B cell (primary cell): ENCODE measurements around the gene PRKCB. TPM values are rescaled to one million over a fixed set of nuclear protein-coding genes. Genes with fewer than 3 reads are reported as not detected.

Experiments used
- ATAC-seq: fragments of 200-7000 bp; cut with Tn5 transposase; one replicate; pipeline ENCODE4 v1.10.0; 2021; ENCODE audit warnings: low read depth, mild to moderate bottlenecking, moderate number of reproducible peaks, moderate library complexity
- CTCF ChIA-PET: fragments of 350-600 bp; sonication (Branson Sonifier 250); formaldehyde crosslinking; loops from one replicate; lab custom pipeline; 2021; ENCODE audit warnings: antibody characterized with exemption, inconsistent platforms; lab: Charles Lee
- POLR2A ChIA-PET: fragments of 350-600 bp; sonication (Branson Sonifier 250); formaldehyde crosslinking; loops from one replicate; lab custom pipeline; 2021; ENCODE audit warnings: antibody characterized with exemption; lab: Charles Lee
- DNase-seq: peaks from one replicate; pipeline ENCODE4 v3.0.0; 2013
- H2AFZ ChIP-seq: 2 replicates; pipeline ENCODE4 v1.6.1; 2012; ENCODE audit warnings: mild to moderate bottlenecking, low read depth, low read length; ENCODE audit not compliant: insufficient read depth, poor library complexity, severe bottlenecking
- H3K27ac ChIP-seq, 2 donors: 1 replicate in 1 of 2; 2 replicates in 1 of 2; pipeline ENCODE4 v1.5.1; 2012 to 2013; ENCODE audit warnings: low read length in 2 of 2, mild to moderate bottlenecking in 2 of 2, moderate library complexity in 1 of 2
- H3K27me3 ChIP-seq, 4 experiments: fragments of 200-600 bp in 1 of 4; sonication (generic) in 1 of 4; replicated peaks in 1 of 4; 1 replicate in 2 of 4; 2 replicates in 2 of 4; pipeline versions ENCODE4 v1.6.1 to v1.7.0; 2013 to 2016; ENCODE audit warnings: low read length in 3 of 4, mild to moderate bottlenecking in 2 of 4, mixed read lengths in 1 of 4, moderate library complexity in 1 of 4; ENCODE audit not compliant: insufficient read depth in 4 of 4, control insufficient read depth in 3 of 4; ENCODE audit errors: control extremely low read depth in 1 of 4
- H3K36me3 ChIP-seq, 2 experiments: replicated peaks in 1 of 2; 1 replicate in 1 of 2; 2 replicates in 1 of 2; pipeline versions ENCODE4 v1.6.1 to v1.7.1; 2013; ENCODE audit warnings: low read length in 1 of 2; ENCODE audit not compliant: insufficient read depth in 2 of 2, control insufficient read depth in 1 of 2; ENCODE audit errors: control extremely low read depth in 1 of 2, extremely low read depth in 1 of 2
- H3K4me1 ChIP-seq, 2 donors: fragments of 200-600 bp in 1 of 2; sonication (generic) in 1 of 2; 1 replicate in 1 of 2; 2 replicates in 1 of 2; pipeline versions ENCODE4 v1.5.1 to v1.6.1; 2013 to 2017; ENCODE audit warnings: low read length in 2 of 2; ENCODE audit not compliant: control insufficient read depth in 2 of 2, insufficient read depth in 2 of 2
- H3K4me2 ChIP-seq: replicated peaks from 2 replicates; pipeline ENCODE3; 2012; ENCODE audit warnings: mild to moderate bottlenecking, low read depth, low read length; ENCODE audit not compliant: poor library complexity, severe bottlenecking
- H3K4me3 ChIP-seq, 5 experiments: fragments of 200-600 bp in 1 of 5; sonication (generic) in 1 of 5; 1 replicate in 3 of 5; 2 replicates in 2 of 5; pipeline versions ENCODE4 v1.5.1 to v1.7.0; 2011 to 2016; ENCODE audit warnings: low read length in 4 of 5, mild to moderate bottlenecking in 4 of 5, low read depth in 2 of 5, control low read depth in 1 of 5, moderate library complexity in 1 of 5; ENCODE audit not compliant: insufficient read depth in 1 of 5; ENCODE audit errors: control extremely low read depth in 1 of 5, extremely low read depth in 1 of 5
- H3K79me2 ChIP-seq: fragments of 200-600 bp; sonication (generic); one replicate; pipeline ENCODE4 v1.6.0; 2016; ENCODE audit warnings: low read length; ENCODE audit not compliant: control insufficient read depth, insufficient read depth
- H3K9ac ChIP-seq: fragments of 200-600 bp; sonication (generic); 2 replicates; pipeline ENCODE4 v1.6.1; 2017; ENCODE audit warnings: mild to moderate bottlenecking, low read length, moderate library complexity
- H3K9me3 ChIP-seq, 3 donors: one replicate each; pipeline versions ENCODE4 v1.6.1 to v1.7.1; 2013; ENCODE audit warnings: low read length in 2 of 3; ENCODE audit not compliant: control insufficient read depth in 2 of 3, insufficient read depth in 1 of 3; ENCODE audit errors: control extremely low read depth in 1 of 3
- H4K20me1 ChIP-seq: 2 replicates; pipeline ENCODE4 v1.6.0; 2012; ENCODE audit warnings: mild to moderate bottlenecking, low read length; ENCODE audit not compliant: insufficient read depth, control insufficient read depth, poor library complexity, severe bottlenecking
- H3K27ac Mint-ChIP-seq: one replicate; pipeline ENCODE4 v1.8.0; 2021; ENCODE audit warnings: mixed read lengths
- H3K27me3 Mint-ChIP-seq: one replicate; pipeline ENCODE4 v1.8.0; 2021; ENCODE audit warnings: mixed read lengths
- H3K4me1 Mint-ChIP-seq: one replicate; pipeline ENCODE4 v1.8.0; 2021; ENCODE audit warnings: mixed read lengths
- H3K4me3 Mint-ChIP-seq: one replicate; pipeline ENCODE4 v1.8.0; 2021; ENCODE audit warnings: mixed read lengths
- H3K9me3 Mint-ChIP-seq: one replicate; pipeline ENCODE4 v1.8.0; 2022; ENCODE audit warnings: mixed read lengths; ENCODE audit not compliant: insufficient read depth
- CTCF ChIP-seq: fragments of 200-600 bp; IDR thresholded peaks from one replicate; pipeline ENCODE4 v1.8.0; 2022; ENCODE audit warnings: antibody characterized with exemption, mild to moderate bottlenecking
- EZH2 ChIP-seq: IDR thresholded peaks from 2 replicates; pipeline ENCODE4 v1.6.1; 2012; ENCODE audit warnings: borderline replicate concordance, low read depth, mild to moderate bottlenecking, moderate library complexity, low read length; ENCODE audit not compliant: insufficient read depth, poor library complexity, severe bottlenecking
- WGBS: methylation state at CpG from one replicate; pipeline ENCODE4 v1.1.5; 2013; ENCODE audit warnings: missing lambda C conversion rate; ENCODE audit not compliant: insufficient coverage; 5-methylcytosine and 5-hydroxymethylcytosine counted together
- intact Hi-C: fragments of 100-400 bp; cut with micrococcal nuclease; formaldehyde crosslinking; loops from one replicate; pipeline ENCODE4 v1.10.0; 2022
- polyA plus RNA-seq: library from polyadenylated mRNA; depleted of rRNA; stranded (reverse); fragments of >200 nt; gene quantifications from 2 replicates; pipeline ENCODE4 v1.2.3, GENCODE V29; 2012
- total RNA-seq, 2 donors: library from RNA; stranded (reverse); fragments of 120-200 nt in 1 of 2; gene quantifications; 1 replicate in 1 of 2; 2 replicates in 1 of 2; pipeline versions ENCODE4 v1.2.3 to v1.2.4, GENCODE V29; 2013 to 2022

PRKCB gene
- total and polyA plus RNA-seq, 2 donors (not counting 1 experiment from before 2014, with no cell fraction given), result 106 to 373 TPM

- ChIA-PET POLR2A (no interaction called here), CTCF (interaction anchor here (0.8 to 16.0 kb wide), 6 partner anchors 49 to 473 kb away, joined by 3 to 296 read pairs (median 8); partner anchors contain the start of gene CACNG3)
- no peak overlapping the region for H3K9ac ChIP-seq
- H3K4me3 ChIP-seq, result no peak overlapping the region
- DNase-seq (no peak), ATAC-seq (no peak)
- WGBS, result no CpG with 5 or more reads among the region's 2 CpGs
- TF ChIP-seq EZH2 (no peak), CTCF (no peak)
- H3K4me1 ChIP-seq, result no peaks in the 10 kb centered on the region
- H2AFZ ChIP-seq, result no peak overlapping the region
- H3K4me2 ChIP-seq, result no peak overlapping the region
- H3K79me2 ChIP-seq, result peaks cover 89% of the 10 kb centered on the region
- intact Hi-C loops, result loop anchor here (5.0 kb wide), 1 partner anchor 123 kb away; no protein-coding TSS in a partner anchor
- H3K27me3 ChIP-seq, result no peaks in the 10 kb centered on the region
- Mint-ChIP-seq H3K4me1 (peaks cover 15% of the 10 kb centered on the region), H3K9me3 (no peaks in the 10 kb centered on the region), H3K4me3 (no peak overlapping the region), H3K27ac (no peak overlapping the region), H3K27me3 (no peaks in the 10 kb centered on the region)
- peaks cover 2 to 77% of the 10 kb centered on the region in 2 experiments for H3K36me3 ChIP-seq
- no peaks in the 10 kb centered on the region for H3K9me3 ChIP-seq
- H3K27ac ChIP-seq, result no peak overlapping the region
- peaks cover 82% of the 10 kb centered on the region for H4K20me1 ChIP-seq
Observed at GRCh38 chr16:24044467-24044866, 208.7 kb downstream of the PRKCB start.

- Histone ChIP-seq H3K79me2 (peaks cover 89% of the 10 kb centered on the region), H3K4me2 (no peak overlapping the region), H3K27me3 (no peaks in the 10 kb centered on the region), H3K36me3 (peaks cover 3 to 77% of the 10 kb centered on the region in 2 experiments), H3K9ac (no peak overlapping the region), H4K20me1 (peaks cover 82% of the 10 kb centered on the region), H2AFZ (no peak overlapping the region), H3K4me3 (no peak overlapping the region), H3K27ac (no peak overlapping the region), H3K4me1 (no peaks in the 10 kb centered on the region), H3K9me3 (no peaks in the 10 kb centered on the region)
- DNase-seq (no peak), ATAC-seq (no peak)
- TF ChIP-seq EZH2, result no peak
- TF ChIP-seq CTCF, result no peak
- 90% methylated on average over 12 of the region's 12 CpGs for WGBS
- H3K27ac Mint-ChIP-seq, result no peak overlapping the region
- H3K27me3 Mint-ChIP-seq, result no peaks in the 10 kb centered on the region
- intact Hi-C loops, result no loop called here
- CTCF ChIA-PET, result interaction anchor here (0.8 to 16.0 kb wide), 7 partner anchors 9 to 459 kb away, joined by 3 to 296 read pairs (median 6); partner anchors contain the start of gene CACNG3
- H3K4me3 Mint-ChIP-seq, result no peak overlapping the region
- POLR2A ChIA-PET, result interaction anchor here (0.5 kb wide), 1 partner anchor 497 kb away, joined by 5 read pairs; no protein-coding TSS in a partner anchor
- peaks cover 14% of the 10 kb centered on the region for H3K4me1 Mint-ChIP-seq
- no peaks in the 10 kb centered on the region for H3K9me3 Mint-ChIP-seq
Observed at GRCh38 chr16:24045641-24046040, 209.9 kb downstream of the PRKCB start.
